Pancreas (tissue), 10 donors: ENCODE data around the gene XIAP. TPM values are rescaled to one million over a fixed set of nuclear protein-coding genes. Genes with fewer than 3 reads are reported as not detected.

Experiments used
- ATAC-seq, 4 donors: fragments of 200-7000 bp; cut with Tn5 transposase; one replicate each; pipeline versions ENCODE4 v1.8.0 to v1.9.1; 2020; ENCODE audit warnings: mild to moderate bottlenecking in 4 of 4, moderate library complexity in 4 of 4
- DNase-seq, 6 donors: peaks; one replicate each; pipeline ENCODE4 v3.0.0-alpha.2; 2020
- FAIRE-seq: peaks from 2 replicates; lab custom pipeline; 2012; peaks lifted over from hg19 to GRCh38; lab: Jason Lieb, UNC
- H3K27ac ChIP-seq, 4 donors: fragments of 200-600 bp; sonication (generic); 1 replicate in 3 of 4; 2 replicates in 1 of 4; pipeline versions ENCODE4 v1.5.0 to v1.8.0; 2020
- H3K27me3 ChIP-seq, 4 donors: fragments of 200-600 bp; one replicate each; pipeline ENCODE4 v1.8.0; 2021
- H3K36me3 ChIP-seq, 3 donors: fragments of 200-600 bp; sonication (generic) in 1 of 3; one replicate each; pipeline versions ENCODE4 v1.5.0 to v1.8.0; 2020 to 2021
- H3K4me1 ChIP-seq, 3 donors: fragments of 200-600 bp; one replicate each; pipeline ENCODE4 v1.8.0; 2021
- H3K4me3 ChIP-seq, 4 donors: fragments of 200-600 bp; sonication (generic) in 2 of 4; one replicate each; pipeline versions ENCODE4 v1.5.0 to v1.8.0; 2020 to 2021
- H3K9me3 ChIP-seq, 4 donors: fragments of 200-600 bp; one replicate each; pipeline ENCODE4 v1.8.0; 2021
- WGBS, 2 donors: extraction: QIAGEN DNeasy Blood & Tissue Kit; methylation state at CpG; one replicate each; pipeline ENCODE4 v1.1.7; 2013; 5-methylcytosine and 5-hydroxymethylcytosine counted together
- intact Hi-C, 3 donors: fragments of 100-400 bp; cut with DNase I; formaldehyde crosslinking; loops; one replicate each; pipeline versions ENCODE4 v1.11.1 to v1.14.2; 2022
- polyA plus RNA-seq, 2 donors: library from polyadenylated mRNA; stranded (reverse); fragments of 200-250 nt; gene quantifications; one replicate each; pipeline ENCODE4 v1.2.3, GENCODE V29; 2013
- total RNA-seq, 6 donors: library from RNA; stranded (reverse); fragmentation: NEBNext Ultra II Directional in 4 of 6; extraction: Animal tissue kit (Norgen Biotek cat#: 25700) in 4 of 6; gene quantifications; one replicate each; pipeline versions ENCODE4 v1.2.1 to v1.2.4, GENCODE V29; 2021 to 2023
- TF ChIP-seq, protein P1 (sequence below), 4 donors: fragments of 200-600 bp; sonication (generic) in 3 of 4; IDR thresholded peaks; one replicate each; pipeline versions ENCODE4 v1.5.0 to v1.8.0; 2021; ENCODE audit warnings: antibody characterized with exemption in 4 of 4
- donor health status: healthy with polysubstance abuse.
- donor health status: DM: no; HTN: no; CAD: no; lungs with moderate emphysema.
- donor health status: DM: no; HTN: no; CAD: no.
- donor health status: control.
- donor health status: control.
- donor health status: Bipolar disorder and iron deficiency.
- donor health status: DM: yes; HTN: yes; CAD: no.
- donor health status: DM: no; HTN: no; CAD: no.
- donor health status: DM: no; HTN: no; CAD: no.
- donor health status: DM: yes; HTN: yes; CAD: no.

The XIAP gene
- total and polyA plus RNA-seq, 8 donors: 3.4 to 40.6 (median 26.0) TPM

DNA sequence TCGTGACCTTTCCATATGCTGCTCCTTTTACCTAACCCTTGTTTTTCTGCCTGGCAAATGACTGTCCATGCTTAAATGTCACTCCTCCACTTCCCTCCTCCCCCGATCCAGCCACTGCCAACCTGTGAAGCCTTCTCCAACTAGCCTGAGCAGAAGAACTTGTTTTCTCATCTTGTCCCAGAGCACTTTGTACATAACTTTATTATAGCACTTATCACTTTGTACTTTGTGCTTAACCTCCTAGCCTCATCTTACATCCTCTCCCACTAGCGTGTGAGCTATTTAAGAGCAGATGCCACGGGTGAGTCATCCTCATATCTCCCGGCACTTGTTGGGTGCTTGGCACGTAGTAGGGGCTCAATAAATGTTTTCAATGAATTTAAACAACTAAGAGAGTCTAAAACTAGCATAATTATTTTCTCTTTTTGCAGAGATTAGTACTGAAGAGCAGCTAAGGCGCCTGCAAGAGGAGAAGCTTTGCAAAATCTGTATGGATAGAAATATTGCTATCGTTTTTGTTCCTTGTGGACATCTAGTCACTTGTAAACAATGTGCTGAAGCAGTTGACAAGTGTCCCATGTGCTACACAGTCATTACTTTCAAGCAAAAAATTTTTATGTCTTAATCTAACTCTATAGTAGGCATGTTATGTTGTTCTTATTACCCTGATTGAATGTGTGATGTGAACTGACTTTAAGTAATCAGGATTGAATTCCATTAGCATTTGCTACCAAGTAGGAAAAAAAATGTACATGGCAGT lies 46.9 kb downstream of the XIAP start:
- WGBS, 2 donors: 35 to 50% methylated on average over 8 of the region's 8 CpGs
- no peak for FAIRE-seq
- Histone ChIP-seq H3K36me3 (no peaks in the 10 kb centered on the region), H3K4me3 (no peak overlapping the region), H3K4me1 (no peaks in the 10 kb centered on the region), H3K27ac (no peak overlapping the region), H3K27me3 (no peaks in the 10 kb centered on the region), H3K9me3 (no peaks in the 10 kb centered on the region)
- ATAC-seq: peak in 2 of 4 donors; percentile 34 to 54
- no peak for DNase-seq
- TF ChIP-seq, protein P1, sequence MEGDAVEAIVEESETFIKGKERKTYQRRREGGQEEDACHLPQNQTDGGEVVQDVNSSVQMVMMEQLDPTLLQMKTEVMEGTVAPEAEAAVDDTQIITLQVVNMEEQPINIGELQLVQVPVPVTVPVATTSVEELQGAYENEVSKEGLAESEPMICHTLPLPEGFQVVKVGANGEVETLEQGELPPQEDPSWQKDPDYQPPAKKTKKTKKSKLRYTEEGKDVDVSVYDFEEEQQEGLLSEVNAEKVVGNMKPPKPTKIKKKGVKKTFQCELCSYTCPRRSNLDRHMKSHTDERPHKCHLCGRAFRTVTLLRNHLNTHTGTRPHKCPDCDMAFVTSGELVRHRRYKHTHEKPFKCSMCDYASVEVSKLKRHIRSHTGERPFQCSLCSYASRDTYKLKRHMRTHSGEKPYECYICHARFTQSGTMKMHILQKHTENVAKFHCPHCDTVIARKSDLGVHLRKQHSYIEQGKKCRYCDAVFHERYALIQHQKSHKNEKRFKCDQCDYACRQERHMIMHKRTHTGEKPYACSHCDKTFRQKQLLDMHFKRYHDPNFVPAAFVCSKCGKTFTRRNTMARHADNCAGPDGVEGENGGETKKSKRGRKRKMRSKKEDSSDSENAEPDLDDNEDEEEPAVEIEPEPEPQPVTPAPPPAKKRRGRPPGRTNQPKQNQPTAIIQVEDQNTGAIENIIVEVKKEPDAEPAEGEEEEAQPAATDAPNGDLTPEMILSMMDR (IDR thresholded peaks at IDR 0.05): no peak
- intact Hi-C loops: no loop called here

DNA sequence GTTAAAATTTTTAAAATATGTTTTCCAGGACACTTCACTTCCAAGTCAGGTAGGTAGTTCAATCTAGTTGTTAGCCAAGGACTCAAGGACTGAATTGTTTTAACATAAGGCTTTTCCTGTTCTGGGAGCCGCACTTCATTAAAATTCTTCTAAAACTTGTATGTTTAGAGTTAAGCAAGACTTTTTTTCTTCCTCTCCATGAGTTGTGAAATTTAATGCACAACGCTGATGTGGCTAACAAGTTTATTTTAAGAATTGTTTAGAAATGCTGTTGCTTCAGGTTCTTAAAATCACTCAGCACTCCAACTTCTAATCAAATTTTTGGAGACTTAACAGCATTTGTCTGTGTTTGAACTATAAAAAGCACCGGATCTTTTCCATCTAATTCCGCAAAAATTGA lies 49.7 kb downstream of the XIAP start:
- ATAC-seq (no peak), DNase-seq (no peak), FAIRE-seq (no peak)
- Histone ChIP-seq H3K4me3 (no peak overlapping the region), H3K27me3 (no peaks in the 10 kb centered on the region), H3K4me1 (no peaks in the 10 kb centered on the region), H3K27ac (no peak overlapping the region), H3K9me3 (no peaks in the 10 kb centered on the region), H3K36me3 (no peaks in the 10 kb centered on the region)
- 57 to 82% methylated on average over 4 of the region's 4 CpGs for WGBS, 2 donors
- intact Hi-C loops: no loop called here
- TF ChIP-seq, protein P1 (IDR thresholded peaks at IDR 0.05): no peak

DNA sequence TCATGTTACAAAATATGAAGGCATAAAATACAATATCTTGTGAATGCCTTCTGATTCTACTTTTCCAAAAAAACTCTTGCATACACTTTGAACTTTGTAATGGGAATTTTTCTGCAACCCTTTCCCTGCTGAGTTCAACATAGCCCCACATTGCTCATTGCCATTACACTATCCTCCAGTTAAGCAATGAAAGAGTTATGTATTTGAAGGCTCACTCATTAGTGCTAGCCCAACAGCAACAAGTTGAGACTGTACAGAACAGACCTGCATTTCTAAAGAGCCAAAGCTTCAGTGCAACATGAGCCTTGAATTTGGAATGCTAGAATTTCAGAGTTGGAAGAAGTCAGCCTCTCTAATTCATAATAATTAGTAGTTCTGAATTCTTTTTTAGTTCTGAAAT lies 57.2 kb downstream of the XIAP start:
- peaks cover 7 to 10% (median 9%) of the 10 kb centered on the region in 3 donors for H3K4me1 ChIP-seq
- H3K4me3 ChIP-seq: no peak overlapping the region
- TF ChIP-seq, protein P1 (IDR thresholded peaks at IDR 0.05): no peak
- DNase-seq: no peak
- intact Hi-C loops: no loop called here
- peak in 2 of 4 donors; percentile 14 to 30 for ATAC-seq
- FAIRE-seq: no peak
- no peaks in the 10 kb centered on the region for H3K36me3 ChIP-seq
- H3K27me3 ChIP-seq: no peaks in the 10 kb centered on the region
- peak overlapping the region in 2 of 4 donors; percentile 65 to 67 for H3K27ac ChIP-seq
- H3K9me3 ChIP-seq: no peaks in the 10 kb centered on the region

DNA sequence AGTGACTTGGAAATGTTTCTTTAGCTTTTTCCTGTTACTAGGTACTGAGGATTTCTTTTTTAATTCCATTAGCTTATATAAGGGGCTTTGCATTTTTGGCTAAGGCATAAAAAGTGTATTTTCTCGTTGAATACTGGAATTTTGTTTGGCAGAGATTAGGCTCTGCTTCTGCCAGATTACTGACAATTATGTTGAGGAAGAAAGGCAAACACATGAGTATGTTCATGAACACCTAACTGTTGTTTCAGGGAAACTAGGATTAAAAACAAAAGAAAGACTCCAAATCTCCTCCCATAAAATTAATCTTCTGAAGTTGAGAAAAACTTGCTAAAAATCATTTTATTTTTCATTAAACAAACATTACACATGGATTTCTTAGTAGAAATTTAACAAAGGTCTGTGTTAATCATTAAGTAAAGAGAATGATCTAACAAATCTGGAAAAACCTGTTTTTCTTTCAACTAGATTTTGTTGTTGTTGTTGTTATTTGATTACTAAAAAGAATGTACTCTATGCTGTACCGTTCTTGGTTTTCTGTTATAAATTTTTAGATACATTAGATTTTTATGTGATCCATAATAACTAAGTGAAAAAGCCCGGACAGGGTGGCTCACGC lies 58.4 kb downstream of the XIAP start:
- ATAC-seq: peak; percentile 73 to 82 (median 77)
- Histone ChIP-seq H3K4me1 (peaks cover 7 to 10% (median 9%) of the 10 kb centered on the region in 3 donors), H3K36me3 (no peaks in the 10 kb centered on the region), H3K27ac (peak overlapping the region in 2 of 4 donors; percentile 65 to 67), H3K9me3 (no peaks in the 10 kb centered on the region), H3K27me3 (no peaks in the 10 kb centered on the region), H3K4me3 (no peak overlapping the region)
- FAIRE-seq: peak; percentile 86
- WGBS, 2 donors: 22 to 34% methylated on average over 4 of the region's 4 CpGs
- TF ChIP-seq, protein P1 (IDR thresholded peaks at IDR 0.05): no peak
- DNase-seq: no peak
- intact Hi-C loops: no loop called here
